HG02885 (cell line): ENCODE measurements around the gene OR10G8.

ENCODE experiments used
- ATAC-seq: cut with Tn5 transposase; IDR thresholded peaks from one replicate; pipeline ENCODE4 v1.9.1; 2021; ENCODE audit warnings: mild to moderate bottlenecking; ENCODE audit not compliant: unreplicated experiment, poor library complexity

The OR10G8 gene

DNA sequence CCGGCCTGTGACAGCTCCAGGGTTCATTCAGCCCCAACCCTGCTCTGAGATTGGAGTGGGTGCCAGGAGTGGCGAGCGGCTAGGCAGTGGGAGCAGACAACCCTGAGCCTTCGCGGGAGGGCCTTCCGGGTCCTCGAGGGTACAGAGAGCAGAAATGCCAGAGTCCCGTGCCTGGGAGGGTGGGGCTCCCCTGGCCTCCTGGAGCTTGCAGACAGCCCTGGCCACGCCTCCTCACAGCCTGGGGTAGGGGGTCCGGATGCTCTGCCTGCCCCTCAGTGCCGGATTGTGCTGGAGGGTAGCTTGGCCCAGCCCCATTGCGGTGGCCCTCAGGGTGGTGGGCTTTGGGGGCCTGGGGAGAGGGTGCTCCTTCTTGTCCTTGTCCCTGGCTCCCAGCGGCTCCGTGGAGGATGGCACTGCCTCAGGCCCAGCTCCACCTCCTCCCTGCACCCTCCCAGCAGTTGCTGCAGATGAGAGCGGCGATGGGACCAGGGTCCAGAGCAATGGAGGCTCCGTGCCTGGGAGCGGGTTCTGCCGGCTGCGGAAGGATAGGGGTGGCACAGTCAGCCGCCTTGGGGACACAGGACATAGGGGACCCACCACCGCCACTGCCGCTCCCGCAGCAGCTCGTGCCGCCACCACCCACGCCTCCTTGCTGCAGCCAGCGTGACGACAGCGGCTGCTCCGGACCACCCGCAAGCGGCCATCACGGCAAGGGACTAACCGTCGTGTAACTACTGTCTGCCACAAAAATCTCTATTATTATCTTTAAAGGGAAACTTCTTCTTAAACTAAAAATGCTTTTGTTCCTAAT is 49.4 kb downstream of the OR10G8 start:
- ATAC-seq = peak; percentile 80

DNA sequence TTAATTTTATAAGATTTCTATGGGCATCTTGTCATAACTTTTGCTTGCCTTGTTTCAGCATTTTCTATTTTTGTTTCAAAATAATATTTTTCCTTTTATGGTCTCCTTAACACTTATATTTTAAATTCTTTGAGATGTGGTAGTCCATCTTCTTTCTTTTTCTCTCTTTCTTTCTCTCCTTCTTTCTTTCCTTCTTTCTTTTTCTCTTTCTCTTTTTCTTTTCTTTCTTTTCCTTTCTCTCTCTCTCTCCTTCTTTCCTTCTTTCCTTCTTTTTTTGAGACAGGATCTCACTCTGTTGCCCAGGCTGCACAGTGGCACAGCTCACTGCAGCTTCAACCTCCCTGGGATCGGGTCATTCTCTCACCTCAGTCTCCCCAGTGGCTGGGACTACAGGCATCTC is 50.7 kb downstream of the OR10G8 start:
- ATAC-seq = no peak

DNA sequence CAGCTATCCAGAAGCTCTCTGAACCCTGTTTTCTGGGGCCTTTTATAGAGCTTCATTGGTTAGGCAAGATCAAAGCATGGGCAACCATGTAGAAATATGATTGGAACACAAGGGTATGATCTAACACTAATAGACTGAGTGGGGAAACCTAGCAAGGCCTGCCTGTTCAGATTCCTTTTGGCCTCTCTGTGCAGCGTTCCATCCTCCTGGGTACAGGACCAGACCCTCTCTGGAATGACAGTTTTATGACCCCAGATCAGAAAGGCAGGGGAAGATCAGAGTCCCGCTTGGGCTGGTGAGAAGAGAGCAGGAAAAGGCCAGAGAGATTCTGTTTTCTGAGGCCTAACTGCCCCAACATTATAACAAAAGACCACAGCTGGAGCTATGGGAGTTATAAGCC is 52.0 kb downstream of the OR10G8 start:
- ATAC-seq = no peak

DNA sequence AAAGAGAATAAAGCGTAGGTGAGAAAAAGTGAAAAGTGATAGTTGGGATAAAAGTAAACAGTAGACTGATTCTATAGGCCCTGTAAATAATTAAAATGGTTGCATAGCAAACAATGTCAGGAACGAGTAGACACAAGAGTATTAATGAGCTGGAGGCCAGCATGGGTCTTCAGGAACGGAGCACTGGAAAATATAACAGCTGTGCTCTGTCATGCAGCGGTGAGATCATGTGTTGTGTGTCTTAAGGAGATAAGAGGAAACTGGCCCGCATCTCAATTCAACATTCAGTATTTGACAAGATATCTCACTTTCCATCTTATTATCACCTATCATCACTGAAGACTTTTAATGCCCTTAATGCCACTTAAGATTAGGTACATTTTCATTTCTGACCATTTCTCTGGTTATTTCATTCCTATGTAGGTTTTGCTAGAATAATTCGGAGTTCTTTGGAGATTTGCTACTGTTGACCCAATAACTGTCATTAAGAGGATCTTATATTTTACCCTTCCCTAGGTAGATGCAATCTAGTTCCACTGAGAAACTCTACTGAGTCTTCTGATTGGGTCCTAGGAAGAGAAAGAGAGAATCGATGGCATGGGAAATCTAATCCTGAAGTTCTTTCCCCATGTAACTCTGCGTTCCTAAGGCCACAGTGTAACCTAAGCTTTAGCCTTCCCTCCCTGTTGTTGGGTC is 53.2 kb downstream of the OR10G8 start:
- no peak for ATAC-seq
